AML-193 (cell line): ENCODE data around the gene CCDC138.

Experiments used
- DNase-seq, 2 experiments: peaks; one replicate each; lab custom pipeline; 2025; lab: John Stamatoyannopoulos, UW

Gene CCDC138

GRCh38 chr2:108919571-108920373, 133.2 kb downstream of the CCDC138 start:
- no peak for DNase-seq

- no peak for DNase-seq
Measured at GRCh38 chr2:108920686-108921085, 134.1 kb downstream of the CCDC138 start.

- no peak for DNase-seq
Measured at GRCh38 chr2:108921096-108922030, 134.8 kb downstream of the CCDC138 start.

- no peak for DNase-seq
Measured at GRCh38 chr2:108922141-108922915, 135.8 kb downstream of the CCDC138 start.

GRCh38 chr2:108923019-108923700, 136.6 kb downstream of the CCDC138 start:
- no peak for DNase-seq

GRCh38 chr2:108923736-108924579, 137.4 kb downstream of the CCDC138 start:
- DNase-seq: no peak

GRCh38 chr2:108924580-108925251, 138.1 kb downstream of the CCDC138 start:
- DNase-seq: no peak

- no peak for DNase-seq
Measured at GRCh38 chr2:108925286-108925685, 138.7 kb downstream of the CCDC138 start.

- no peak for DNase-seq
Measured at GRCh38 chr2:108925735-108926134, 139.2 kb downstream of the CCDC138 start.
